ENCODE data around the gene PLA2G4B.

PLA2G4B gene

GRCh38 chr15:41851755-41852370, 13.2 kb downstream of the PLA2G4B start:
- no peak for DNase-seq

- no peak for DNase-seq
Observed at GRCh38 chr15:41852736-41853590, 14.3 kb downstream of the PLA2G4B start.

GRCh38 chr15:41853831-41854230, 15.2 kb downstream of the PLA2G4B start:
- no peak for DNase-seq

- DNase-seq, result no peak
Observed at GRCh38 chr15:41854443-41854842, 15.8 kb downstream of the PLA2G4B start.

- no peak for DNase-seq
Observed at GRCh38 chr15:41855261-41855961, 16.8 kb downstream of the PLA2G4B start.

- no peak for DNase-seq
Observed at GRCh38 chr15:41856262-41856661, 17.6 kb downstream of the PLA2G4B start.

GRCh38 chr15:41856716-41857115, 18.1 kb downstream of the PLA2G4B start:
- DNase-seq, result no peak

- no peak for DNase-seq
Observed at GRCh38 chr15:41857316-41857715, 18.7 kb downstream of the PLA2G4B start.

GRCh38 chr15:41858756-41859155, 20.1 kb downstream of the PLA2G4B start:
- no peak for DNase-seq

GRCh38 chr15:41860049-41860828, 21.6 kb downstream of the PLA2G4B start:
- DNase-seq, result no peak

GRCh38 chr15:41861736-41862356, 23.2 kb downstream of the PLA2G4B start:
- no peak for DNase-seq

GRCh38 chr15:41862515-41863116, 24.0 kb downstream of the PLA2G4B start:
- DNase-seq, result no peak

GRCh38 chr15:41865490-41866055, 26.9 kb downstream of the PLA2G4B start:
- no peak for DNase-seq

GRCh38 chr15:41866263-41866703, 27.6 kb downstream of the PLA2G4B start:
- DNase-seq, result no peak

GRCh38 chr15:41866872-41867579, 28.4 kb downstream of the PLA2G4B start:
- DNase-seq, result no peak

GRCh38 chr15:41868321-41868720, 29.7 kb downstream of the PLA2G4B start:
- no peak for DNase-seq

- no peak for DNase-seq
Observed at GRCh38 chr15:41869770-41870688, 31.4 kb downstream of the PLA2G4B start.

GRCh38 chr15:41870689-41871081, 32.0 kb downstream of the PLA2G4B start:
- DNase-seq, result peak; percentile 37

GRCh38 chr15:41871175-41871905, 32.7 kb downstream of the PLA2G4B start:
- no peak for DNase-seq
